Measurements from ENCODE around the gene JAKMIP1. TPM values are rescaled to one million over a fixed set of nuclear protein-coding genes. Genes with fewer than 3 reads are reported as not detected.

The JAKMIP1 gene
- polyA plus RNA-seq, 1 donor from 2014 or later, result 15.3 TPM

DNA sequence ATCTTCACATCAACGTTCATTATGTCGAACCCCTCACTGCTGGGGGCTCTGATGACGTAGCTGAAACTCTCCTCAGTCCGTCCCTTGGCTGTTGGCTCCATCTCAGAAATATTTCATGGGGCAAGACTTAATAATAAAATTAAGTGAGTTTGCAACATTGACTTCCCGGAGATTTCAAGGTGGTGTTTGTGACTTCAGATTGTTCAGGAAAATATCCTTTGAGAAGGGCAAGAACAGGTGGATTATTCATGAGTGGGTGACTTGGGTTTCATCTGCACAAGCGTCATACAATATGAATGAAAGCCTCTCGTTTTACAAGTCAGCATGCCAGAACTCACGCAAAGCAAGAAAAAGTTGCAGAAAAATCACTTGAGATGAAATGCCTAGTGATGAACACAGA, 182.0 kb downstream of the JAKMIP1 start, which contains the start of gene C4orf50:
C4orf50 (minus strand) TSS at position 101 of the 400 bp plus-strand sequence.
- Histone ChIP-seq H2AFZ (ENCODE audit: low read depth, low read length) (no peak within 1 kb of the TSS), H3K9ac (ENCODE audit: low read length) (no peak within 1 kb of the TSS), H3K4me3 (ENCODE audit: low read length) (no peak within 1 kb of the TSS), H3K27me3 (ENCODE audit: insufficient read depth, low read depth, low read length) (no peaks in the 10 kb centered on the region), H3K36me3 (ENCODE audit: insufficient read depth, low read length) (no peaks in the 10 kb centered on the region), H4K20me1 (ENCODE audit: insufficient read depth) (no peaks in the 10 kb centered on the region), H3K27ac (ENCODE audit: low read length) (no peak within 1 kb of the TSS), H3K9me3 (ENCODE audit: low read length) (no peaks in the 10 kb centered on the region), H3K79me2 (replicated peaks; ENCODE audit: insufficient read depth, low read length) (no peaks in the 10 kb centered on the region), H3F3A (ENCODE audit: insufficient read depth, low read length, poor library complexity, severe bottlenecking) (no peaks in the 10 kb centered on the region), H3K4me2 (ENCODE audit: low read length) (no peak within 1 kb of the TSS), H3K9me2 (ENCODE audit: insufficient read depth, low read length) (no peaks in the 10 kb centered on the region)
- TF ChIP-seq TAF1 (IDR thresholded peaks at IDR 0.05; ENCODE audit: low read depth), result no peak
- TF ChIP-seq, protein P1, sequence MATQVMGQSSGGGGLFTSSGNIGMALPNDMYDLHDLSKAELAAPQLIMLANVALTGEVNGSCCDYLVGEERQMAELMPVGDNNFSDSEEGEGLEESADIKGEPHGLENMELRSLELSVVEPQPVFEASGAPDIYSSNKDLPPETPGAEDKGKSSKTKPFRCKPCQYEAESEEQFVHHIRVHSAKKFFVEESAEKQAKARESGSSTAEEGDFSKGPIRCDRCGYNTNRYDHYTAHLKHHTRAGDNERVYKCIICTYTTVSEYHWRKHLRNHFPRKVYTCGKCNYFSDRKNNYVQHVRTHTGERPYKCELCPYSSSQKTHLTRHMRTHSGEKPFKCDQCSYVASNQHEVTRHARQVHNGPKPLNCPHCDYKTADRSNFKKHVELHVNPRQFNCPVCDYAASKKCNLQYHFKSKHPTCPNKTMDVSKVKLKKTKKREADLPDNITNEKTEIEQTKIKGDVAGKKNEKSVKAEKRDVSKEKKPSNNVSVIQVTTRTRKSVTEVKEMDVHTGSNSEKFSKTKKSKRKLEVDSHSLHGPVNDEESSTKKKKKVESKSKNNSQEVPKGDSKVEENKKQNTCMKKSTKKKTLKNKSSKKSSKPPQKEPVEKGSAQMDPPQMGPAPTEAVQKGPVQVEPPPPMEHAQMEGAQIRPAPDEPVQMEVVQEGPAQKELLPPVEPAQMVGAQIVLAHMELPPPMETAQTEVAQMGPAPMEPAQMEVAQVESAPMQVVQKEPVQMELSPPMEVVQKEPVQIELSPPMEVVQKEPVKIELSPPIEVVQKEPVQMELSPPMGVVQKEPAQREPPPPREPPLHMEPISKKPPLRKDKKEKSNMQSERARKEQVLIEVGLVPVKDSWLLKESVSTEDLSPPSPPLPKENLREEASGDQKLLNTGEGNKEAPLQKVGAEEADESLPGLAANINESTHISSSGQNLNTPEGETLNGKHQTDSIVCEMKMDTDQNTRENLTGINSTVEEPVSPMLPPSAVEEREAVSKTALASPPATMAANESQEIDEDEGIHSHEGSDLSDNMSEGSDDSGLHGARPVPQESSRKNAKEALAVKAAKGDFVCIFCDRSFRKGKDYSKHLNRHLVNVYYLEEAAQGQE (IDR thresholded peaks at IDR 0.05; ENCODE audit: borderline replicate concordance), result no peak
- TF ChIP-seq SMC3 (conservative IDR thresholded peaks at IDR 0.05; ENCODE audit: poor library complexity), result no peak
- no peak for TF ChIP-seq EP300 (conservative IDR thresholded peaks at IDR 0.05; ENCODE audit: poor library complexity, severe bottlenecking)
- TF ChIP-seq, protein P2, sequence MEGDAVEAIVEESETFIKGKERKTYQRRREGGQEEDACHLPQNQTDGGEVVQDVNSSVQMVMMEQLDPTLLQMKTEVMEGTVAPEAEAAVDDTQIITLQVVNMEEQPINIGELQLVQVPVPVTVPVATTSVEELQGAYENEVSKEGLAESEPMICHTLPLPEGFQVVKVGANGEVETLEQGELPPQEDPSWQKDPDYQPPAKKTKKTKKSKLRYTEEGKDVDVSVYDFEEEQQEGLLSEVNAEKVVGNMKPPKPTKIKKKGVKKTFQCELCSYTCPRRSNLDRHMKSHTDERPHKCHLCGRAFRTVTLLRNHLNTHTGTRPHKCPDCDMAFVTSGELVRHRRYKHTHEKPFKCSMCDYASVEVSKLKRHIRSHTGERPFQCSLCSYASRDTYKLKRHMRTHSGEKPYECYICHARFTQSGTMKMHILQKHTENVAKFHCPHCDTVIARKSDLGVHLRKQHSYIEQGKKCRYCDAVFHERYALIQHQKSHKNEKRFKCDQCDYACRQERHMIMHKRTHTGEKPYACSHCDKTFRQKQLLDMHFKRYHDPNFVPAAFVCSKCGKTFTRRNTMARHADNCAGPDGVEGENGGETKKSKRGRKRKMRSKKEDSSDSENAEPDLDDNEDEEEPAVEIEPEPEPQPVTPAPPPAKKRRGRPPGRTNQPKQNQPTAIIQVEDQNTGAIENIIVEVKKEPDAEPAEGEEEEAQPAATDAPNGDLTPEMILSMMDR (IDR thresholded peaks at IDR 0.05; ENCODE audit: poor library complexity, severe bottlenecking), result no peak
- no peak for TF ChIP-seq MXI1 (conservative IDR thresholded peaks at IDR 0.05; ENCODE audit: poor library complexity, severe bottlenecking)
- no peak for TF ChIP-seq POLR2AphosphoS5 (IDR thresholded peaks at IDR 0.05)
- TF ChIP-seq EZH2 (IDR thresholded peaks at IDR 0.05; ENCODE audit: borderline replicate concordance, insufficient read depth, low read length, poor library complexity, severe bottlenecking), result no peak
- TF ChIP-seq RAD21 (conservative IDR thresholded peaks at IDR 0.05), result no peak

DNA sequence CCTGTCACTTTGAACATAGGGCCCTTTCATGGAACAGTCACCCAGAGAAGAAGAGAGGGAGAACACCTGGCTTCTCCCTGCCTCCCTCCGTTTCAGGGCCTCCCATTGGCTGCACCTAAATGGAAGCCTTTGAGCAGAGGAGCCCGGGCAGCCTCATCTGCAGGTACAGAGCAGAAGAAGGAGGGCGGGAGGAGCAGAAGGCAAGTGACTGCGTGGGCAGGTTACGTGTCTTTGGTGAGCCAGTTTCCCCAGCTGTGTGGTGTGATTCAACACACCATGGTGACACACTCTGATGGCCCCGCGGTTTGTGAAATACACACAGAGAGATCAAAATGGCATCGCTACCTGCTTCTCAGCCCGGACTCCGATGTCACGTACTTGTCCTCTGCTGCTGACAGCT, 182.5 kb downstream of the JAKMIP1 start:
- Histone ChIP-seq H3K4me3 (ENCODE audit: low read length) (no peak overlapping the region), H2AFZ (ENCODE audit: low read depth, low read length) (no peak overlapping the region), H3K79me2 (replicated peaks; ENCODE audit: insufficient read depth, low read length) (no peaks in the 10 kb centered on the region), H3K9me2 (ENCODE audit: insufficient read depth, low read length) (no peaks in the 10 kb centered on the region), H3K27me3 (ENCODE audit: insufficient read depth, low read depth, low read length) (no peaks in the 10 kb centered on the region), H3F3A (ENCODE audit: insufficient read depth, low read length, poor library complexity, severe bottlenecking) (no peaks in the 10 kb centered on the region), H3K36me3 (ENCODE audit: insufficient read depth, low read length) (no peaks in the 10 kb centered on the region), H3K27ac (ENCODE audit: low read length) (no peak overlapping the region), H3K9me3 (ENCODE audit: low read length) (no peaks in the 10 kb centered on the region), H3K4me2 (ENCODE audit: low read length) (no peak overlapping the region), H3K9ac (ENCODE audit: low read length) (no peak overlapping the region), H4K20me1 (ENCODE audit: insufficient read depth) (no peaks in the 10 kb centered on the region)
- TF ChIP-seq POLR2AphosphoS5 (IDR thresholded peaks at IDR 0.05), result no peak
- TF ChIP-seq EP300 (conservative IDR thresholded peaks at IDR 0.05; ENCODE audit: poor library complexity, severe bottlenecking), result no peak
- no peak for TF ChIP-seq RAD21 (conservative IDR thresholded peaks at IDR 0.05)
- TF ChIP-seq, protein P1 (IDR thresholded peaks at IDR 0.05; ENCODE audit: borderline replicate concordance), result no peak
- no peak for TF ChIP-seq EZH2 (IDR thresholded peaks at IDR 0.05; ENCODE audit: borderline replicate concordance, insufficient read depth, low read length, poor library complexity, severe bottlenecking)
- no peak for TF ChIP-seq SMC3 (conservative IDR thresholded peaks at IDR 0.05; ENCODE audit: poor library complexity)
- TF ChIP-seq TAF1 (IDR thresholded peaks at IDR 0.05; ENCODE audit: low read depth), result no peak
- TF ChIP-seq, protein P2 (IDR thresholded peaks at IDR 0.05; ENCODE audit: poor library complexity, severe bottlenecking), result no peak
- no peak for TF ChIP-seq MXI1 (conservative IDR thresholded peaks at IDR 0.05; ENCODE audit: poor library complexity, severe bottlenecking)

All from neural cell (in vitro differentiated cells).